ENCODE measurements around the gene TFB1M.

- TF ChIP-seq PPARA (CRISPR knock-in tag; IDR thresholded peaks at IDR 0.05; ENCODE audit: borderline replicate concordance), result no peak
- no peak for TF ChIP-seq ZFP3 (CRISPR knock-in tag; IDR thresholded peaks at IDR 0.05)
- TF ChIP-seq CREB5 (CRISPR knock-in tag; IDR thresholded peaks at IDR 0.05; ENCODE audit: low read depth), result no peak
- no peak for TF ChIP-seq ZC3H10 (CRISPR knock-in tag; IDR thresholded peaks at IDR 0.05)
Observed at GRCh38 chr6:155344341-155345006, 30.2 kb upstream of the TFB1M start.
